Activated T-helper 2 cell treated with anti-CD3 and anti-CD28 coated beads, Interferon-gamma antibody, Interleukin-2, Interleukin-4, amounts not matched to agents 10 μg/mL and 5 μg/mL and 100 μg/mL, durations not matched to agents 14 hours and 24 hours and 36 hours (primary cell): Measurements from ENCODE around the gene PDHX. TPM values are rescaled to one million over a fixed set of nuclear protein-coding genes. Genes with fewer than 3 reads are reported as not detected.

ENCODE experiments used
- DNase-seq: peaks from one replicate; pipeline ENCODE4 v3.0.0; 2021; ENCODE audit warnings: low spot score
- H3K27ac Mint-ChIP-seq: one replicate; pipeline ENCODE4 v1.8.0; 2021; ENCODE audit warnings: mixed read lengths
- H3K27me3 Mint-ChIP-seq: one replicate; pipeline ENCODE4 v1.8.0; 2021; ENCODE audit warnings: low read depth, mixed read lengths
- H3K36me3 Mint-ChIP-seq: one replicate; pipeline ENCODE4 v1.8.0; 2021; ENCODE audit warnings: low read depth, mixed read lengths
- H3K4me1 Mint-ChIP-seq: one replicate; pipeline ENCODE4 v1.8.0; 2021; ENCODE audit warnings: low read depth, mixed read lengths
- H3K4me3 Mint-ChIP-seq: one replicate; pipeline ENCODE4 v1.8.0; 2021; ENCODE audit warnings: low read depth, mild to moderate bottlenecking, moderate library complexity, mixed read lengths
- H3K9me3 Mint-ChIP-seq: one replicate; pipeline ENCODE4 v1.8.0; 2021; ENCODE audit warnings: mixed read lengths
- intact Hi-C: fragments of 100-400 bp; cut with micrococcal nuclease; formaldehyde crosslinking; loops from one replicate; pipeline ENCODE4 v1.15.1; 2023
- total RNA-seq: library from RNA; stranded (reverse); gene quantifications from 2 replicates; pipeline ENCODE4 v1.2.3, GENCODE V29; 2022

Gene PDHX
- total RNA-seq, 1 donor from 2014 or later = 29.7 TPM

- no peaks in the 10 kb centered on the region for H3K9me3 Mint-ChIP-seq
- H3K36me3 Mint-ChIP-seq = peaks cover 27% of the 10 kb centered on the region
- no peak overlapping the region for H3K4me3 Mint-ChIP-seq
- H3K4me1 Mint-ChIP-seq = peaks cover 20% of the 10 kb centered on the region
- DNase-seq = no peak
- no peaks in the 10 kb centered on the region for H3K27me3 Mint-ChIP-seq
- H3K27ac Mint-ChIP-seq = no peak overlapping the region
- intact Hi-C loops = no loop called here
These were observed 22.2 kb downstream of the PDHX start for GRCh38 chr11:34938611-34939010.

GRCh38 chr11:34940026-34940677 is 23.7 kb downstream of the PDHX start:
- Mint-ChIP-seq H3K4me1 (peaks cover 22% of the 10 kb centered on the region), H3K36me3 (peaks cover 29% of the 10 kb centered on the region), H3K27ac (no peak overlapping the region), H3K4me3 (no peak overlapping the region), H3K27me3 (no peaks in the 10 kb centered on the region), H3K9me3 (peaks cover 6% of the 10 kb centered on the region)
- intact Hi-C loops = no loop called here
- no peak for DNase-seq

- intact Hi-C loops = no loop called here
- Mint-ChIP-seq H3K27me3 (no peaks in the 10 kb centered on the region), H3K36me3 (peaks cover 19% of the 10 kb centered on the region), H3K4me1 (peaks cover 16% of the 10 kb centered on the region), H3K27ac (no peak overlapping the region), H3K4me3 (no peak overlapping the region), H3K9me3 (peaks cover 11% of the 10 kb centered on the region)
- no peak for DNase-seq
These were observed 25.3 kb downstream of the PDHX start for GRCh38 chr11:34941688-34942087.

- peaks cover 14% of the 10 kb centered on the region for H3K4me1 Mint-ChIP-seq
- intact Hi-C loops = no loop called here
- no peak for DNase-seq
- H3K36me3 Mint-ChIP-seq = peaks cover 15% of the 10 kb centered on the region
- H3K27me3 Mint-ChIP-seq = no peaks in the 10 kb centered on the region
- peaks cover 11% of the 10 kb centered on the region for H3K9me3 Mint-ChIP-seq
- no peak overlapping the region for H3K27ac Mint-ChIP-seq
- no peak overlapping the region for H3K4me3 Mint-ChIP-seq
These were observed 28.3 kb downstream of the PDHX start for GRCh38 chr11:34944692-34945091.

- Mint-ChIP-seq H3K4me3 (no peak overlapping the region), H3K27ac (no peak overlapping the region), H3K9me3 (peaks cover 11% of the 10 kb centered on the region), H3K36me3 (peaks cover 16% of the 10 kb centered on the region), H3K27me3 (no peaks in the 10 kb centered on the region), H3K4me1 (peaks cover 11% of the 10 kb centered on the region)
- DNase-seq = no peak
- intact Hi-C loops = no loop called here
These were observed 32.3 kb downstream of the PDHX start for GRCh38 chr11:34948696-34949095.

GRCh38 chr11:34953955-34954354 is 37.5 kb downstream of the PDHX start:
- intact Hi-C loops = no loop called here
- Mint-ChIP-seq H3K36me3 (peaks cover 13% of the 10 kb centered on the region), H3K27ac (no peak overlapping the region), H3K9me3 (no peaks in the 10 kb centered on the region), H3K4me3 (no peak overlapping the region), H3K4me1 (peaks cover 4% of the 10 kb centered on the region), H3K27me3 (no peaks in the 10 kb centered on the region)
- no peak for DNase-seq

GRCh38 chr11:34957206-34957605 is 40.8 kb downstream of the PDHX start:
- H3K27ac Mint-ChIP-seq = no peak overlapping the region

GRCh38 chr11:34957606-34958005 is 41.2 kb downstream of the PDHX start:
- no peaks in the 10 kb centered on the region for H3K9me3 Mint-ChIP-seq

More at GRCh38 chr11:34957206-34957605, 40.8 kb downstream of the PDHX start:
- H3K4me1 Mint-ChIP-seq = peaks cover 4% of the 10 kb centered on the region
- no peak overlapping the region for H3K4me3 Mint-ChIP-seq
- no peak for DNase-seq
- no peaks in the 10 kb centered on the region for H3K9me3 Mint-ChIP-seq
- intact Hi-C loops = no loop called here
- H3K27me3 Mint-ChIP-seq = no peaks in the 10 kb centered on the region
- H3K36me3 Mint-ChIP-seq = peaks cover 13% of the 10 kb centered on the region

GRCh38 chr11:34959770-34960169 is 43.4 kb downstream of the PDHX start:
- H3K9me3 Mint-ChIP-seq = no peaks in the 10 kb centered on the region
- no peak overlapping the region for H3K27ac Mint-ChIP-seq
- intact Hi-C loops = no loop called here
- peaks cover 8% of the 10 kb centered on the region for H3K36me3 Mint-ChIP-seq
- no peak overlapping the region for H3K4me3 Mint-ChIP-seq
- H3K4me1 Mint-ChIP-seq = no peaks in the 10 kb centered on the region
- no peak for DNase-seq
- no peaks in the 10 kb centered on the region for H3K27me3 Mint-ChIP-seq

More at GRCh38 chr11:34957606-34958005, 41.2 kb downstream of the PDHX start:
- no peak for DNase-seq
- no peaks in the 10 kb centered on the region for H3K27me3 Mint-ChIP-seq
- H3K4me3 Mint-ChIP-seq = no peak overlapping the region
- peaks cover 4% of the 10 kb centered on the region for H3K4me1 Mint-ChIP-seq
- H3K27ac Mint-ChIP-seq = no peak overlapping the region
- peaks cover 13% of the 10 kb centered on the region for H3K36me3 Mint-ChIP-seq
- intact Hi-C loops = no loop called here

- H3K27ac Mint-ChIP-seq = no peak overlapping the region
- no peaks in the 10 kb centered on the region for H3K4me1 Mint-ChIP-seq
- no peaks in the 10 kb centered on the region for H3K27me3 Mint-ChIP-seq
- no peak for DNase-seq
- intact Hi-C loops = no loop called here
- H3K9me3 Mint-ChIP-seq = no peaks in the 10 kb centered on the region
- H3K4me3 Mint-ChIP-seq = no peak overlapping the region
- peaks cover 11% of the 10 kb centered on the region for H3K36me3 Mint-ChIP-seq
These were observed 43.9 kb downstream of the PDHX start for GRCh38 chr11:34960277-34960676.

GRCh38 chr11:34962034-34962433 is 45.6 kb downstream of the PDHX start:
- peaks cover 17% of the 10 kb centered on the region for H3K36me3 Mint-ChIP-seq
- H3K9me3 Mint-ChIP-seq = no peaks in the 10 kb centered on the region
- intact Hi-C loops = no loop called here
- no peak overlapping the region for H3K4me3 Mint-ChIP-seq
- H3K27me3 Mint-ChIP-seq = no peaks in the 10 kb centered on the region
- no peak overlapping the region for H3K27ac Mint-ChIP-seq
- no peaks in the 10 kb centered on the region for H3K4me1 Mint-ChIP-seq
- no peak for DNase-seq

- no peaks in the 10 kb centered on the region for H3K27me3 Mint-ChIP-seq
- no peak for DNase-seq
- no peak overlapping the region for H3K27ac Mint-ChIP-seq
- no peaks in the 10 kb centered on the region for H3K9me3 Mint-ChIP-seq
- no peaks in the 10 kb centered on the region for H3K4me1 Mint-ChIP-seq
- intact Hi-C loops = no loop called here
- H3K36me3 Mint-ChIP-seq = peaks cover 23% of the 10 kb centered on the region
- no peak overlapping the region for H3K4me3 Mint-ChIP-seq
These were observed 46.9 kb downstream of the PDHX start for GRCh38 chr11:34963351-34963750.

GRCh38 chr11:34964610-34965331 is 48.4 kb downstream of the PDHX start:
- intact Hi-C loops = no loop called here
- Mint-ChIP-seq H3K4me3 (no peak overlapping the region), H3K4me1 (no peaks in the 10 kb centered on the region), H3K36me3 (peaks cover 33% of the 10 kb centered on the region), H3K27ac (no peak overlapping the region), H3K9me3 (no peaks in the 10 kb centered on the region), H3K27me3 (no peaks in the 10 kb centered on the region)
- DNase-seq = no peak
